Measurements from ENCODE around the gene ALDH18A1. TPM values are rescaled to one million over a fixed set of nuclear protein-coding genes. Genes with fewer than 3 reads are reported as not detected.
"Not testable (repeated sequence)": the region's sequence is repeated elsewhere in the genome, so short reads cannot be mapped to it uniquely, and the experiment has no call there.

The ALDH18A1 gene
- total RNA-seq, result 100 to 1,000 TPM; 109 to 121 TPM

DNA sequence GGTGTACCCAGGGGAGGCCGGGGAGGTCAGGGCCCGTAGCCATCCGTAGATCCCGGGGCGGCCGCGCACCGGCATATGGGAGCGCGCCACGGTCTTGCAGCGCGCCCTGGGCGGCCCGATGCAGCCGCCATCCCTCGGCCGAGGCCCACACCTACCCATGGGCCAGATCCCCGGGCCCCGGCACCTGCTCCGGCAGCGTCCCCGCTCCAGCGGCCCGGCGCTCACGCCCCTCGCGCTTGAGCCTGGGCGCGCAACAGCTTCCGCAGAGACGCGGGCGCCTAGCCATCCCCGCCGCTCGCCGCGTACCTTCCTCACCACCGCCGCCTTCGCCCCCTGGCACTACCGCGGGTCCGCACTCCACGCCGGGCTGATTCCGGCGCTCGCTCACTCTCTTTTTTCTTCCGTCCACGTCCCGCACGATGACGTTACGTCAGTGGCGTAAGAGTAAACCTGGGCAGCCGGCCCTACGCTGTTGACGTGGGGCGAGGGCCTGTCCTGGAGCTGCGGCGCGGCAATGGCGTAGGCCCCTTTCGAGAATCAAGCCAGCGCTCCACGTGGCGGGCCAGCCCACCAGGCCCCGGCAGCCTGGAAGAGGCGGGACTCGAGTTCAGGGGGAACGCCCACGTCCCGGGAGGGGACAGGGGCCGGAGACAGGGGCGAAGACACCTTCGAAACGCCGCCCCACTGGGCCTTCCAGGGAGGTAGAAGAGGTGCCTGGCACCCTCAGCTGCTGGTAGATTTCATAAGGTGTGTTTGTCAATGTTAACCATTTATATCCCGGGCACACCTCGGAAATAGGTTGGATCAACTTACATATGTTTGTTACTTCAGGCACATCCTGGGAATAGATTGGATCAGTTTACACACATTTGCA lies at the start of gene ALDH18A1:
Gene ALDH18A1 (minus strand): TSS at position 421 of the 874 bp plus-strand sequence. CDS start 3,334 bp downstream, outside the sequence.
- POLR2A ChIA-PET, result interaction anchor here (1.0 kb wide), 1 partner anchor 37 kb away, joined by 3 read pairs; the partner anchor contains the start of gene TCTN3
- CTCF ChIA-PET, result interaction anchor here (1.2 kb wide), 1 partner anchor 37 kb away, joined by 9 read pairs; the partner anchor contains the start of gene TCTN3

- ChIA-PET POLR2A (no interaction called here), CTCF (no interaction called here)
Measured at GRCh38 chr10:95698415-95698814, 41.9 kb upstream of the ALDH18A1 start.

DNA sequence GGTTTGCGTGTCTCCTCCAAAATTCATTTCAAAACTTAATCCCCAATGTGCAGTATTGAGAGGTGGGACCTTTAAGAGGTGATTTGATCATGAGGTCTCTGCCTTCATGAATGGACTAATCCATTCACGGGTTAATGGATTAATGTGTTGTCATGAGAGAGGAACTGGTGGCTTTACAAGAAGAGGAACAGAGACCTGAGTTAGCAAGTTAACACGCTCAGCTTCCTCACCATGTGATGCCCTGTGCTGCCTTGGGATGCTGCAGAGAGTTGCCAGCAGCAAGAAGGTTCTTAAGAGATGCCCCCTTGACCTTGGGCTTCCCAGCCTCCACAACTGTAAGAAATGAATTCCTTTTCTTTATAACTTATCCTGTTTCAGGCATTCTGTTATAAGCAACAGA lies 40.9 kb upstream of the ALDH18A1 start:
- POLR2A ChIA-PET, result no interaction called here
- CTCF ChIA-PET, result no interaction called here

DNA sequence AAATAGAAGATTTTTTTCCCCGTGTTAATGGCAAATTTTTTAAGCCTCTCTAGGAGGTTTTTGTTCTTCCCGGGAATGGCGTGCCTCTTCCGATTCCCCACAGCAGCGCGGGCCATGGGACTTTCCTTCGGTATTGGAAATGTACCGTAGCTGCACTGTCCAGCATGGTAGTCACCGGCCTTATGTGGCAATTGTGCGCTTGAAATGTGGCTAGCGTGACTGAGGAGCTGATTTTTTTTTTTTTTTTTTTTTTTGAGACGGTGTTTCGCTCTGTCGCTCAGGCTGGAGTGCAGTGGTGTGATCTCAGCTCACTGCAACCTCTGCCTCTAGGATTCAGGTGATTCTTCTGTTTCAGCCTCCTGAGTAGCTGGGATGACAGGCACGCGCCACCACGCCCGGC lies 38.2 kb upstream of the ALDH18A1 start:
- POLR2A ChIA-PET, result no interaction called here
- CTCF ChIA-PET, result interaction anchor here (0.9 to 3.9 kb wide), 15 partner anchors 10 to 436 kb away, joined by 3 to 93 read pairs (median 6); partner anchors contain the start of genes ALDH18A1 and ZNF518A

- POLR2A ChIA-PET, result interaction anchor here (0.8 to 2.0 kb wide), 6 partner anchors 37 to 214 kb away, joined by 3 to 11 read pairs (median 4); partner anchors contain the start of gene ALDH18A1
- CTCF ChIA-PET, result interaction anchor here (0.7 to 3.9 kb wide), 33 partner anchors 9 to 437 kb away, joined by 3 to 93 read pairs (median 4); partner anchors contain the start of genes ALDH18A1, CC2D2B, ENTPD1 and ZNF518A
Measured at GRCh38 chr10:95693668-95694534, 37.4 kb upstream of the ALDH18A1 start, which contains the start of gene TCTN3. TSS of gene TCTN3 (minus strand) at chr10:95693927. CDS start at chr10:95693899, 28 bp downstream.

- CTCF ChIA-PET, result interaction anchor here (0.7 to 3.9 kb wide), 31 partner anchors 9 to 437 kb away, joined by 3 to 93 read pairs (median 4); partner anchors contain the start of genes ALDH18A1, CC2D2B, ENTPD1 and ZNF518A
- POLR2A ChIA-PET, result interaction anchor here (0.8 to 2.0 kb wide), 6 partner anchors 37 to 215 kb away, joined by 3 to 11 read pairs (median 4); partner anchors contain the start of gene ALDH18A1
Measured at GRCh38 chr10:95693071-95693667, 36.7 kb upstream of the ALDH18A1 start.

GRCh38 chr10:95691281-95691680 lies 34.8 kb upstream of the ALDH18A1 start:
- ChIA-PET CTCF (no interaction called here), POLR2A (no interaction called here)

- POLR2A ChIA-PET, result interaction anchor here (0.5 kb wide), 1 partner anchor 66 kb away, joined by 4 read pairs; no protein-coding TSS in a partner anchor
- CTCF ChIA-PET, result no interaction called here
Measured at GRCh38 chr10:95688648-95689047, 32.1 kb upstream of the ALDH18A1 start.

DNA sequence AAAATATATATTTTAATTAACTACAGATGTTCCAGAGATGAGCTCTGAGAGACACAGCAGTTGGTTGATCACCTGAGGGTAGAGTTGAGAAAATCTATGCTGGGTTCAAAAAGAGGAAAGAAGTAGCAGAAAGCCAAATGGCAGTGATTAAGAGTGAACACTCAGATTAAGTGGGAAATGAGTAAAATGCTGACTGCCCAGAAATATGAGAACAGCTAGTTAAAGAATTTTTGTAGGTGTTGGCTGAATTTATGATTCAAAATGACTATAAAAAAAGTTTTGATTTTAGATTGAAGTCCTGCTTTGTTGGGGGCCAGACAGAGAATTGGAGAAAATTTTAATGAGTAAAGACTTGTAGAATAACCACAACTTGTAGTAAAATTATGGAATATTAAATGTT lies 27.5 kb upstream of the ALDH18A1 start:
- ChIA-PET CTCF (interaction anchor here (1.0 kb wide), 1 partner anchor 10 kb away, joined by 5 read pairs; the partner anchor contains the start of gene TCTN3), POLR2A (interaction anchor here (0.6 kb wide), 1 partner anchor 33 kb away, joined by 3 read pairs; no protein-coding TSS in a partner anchor)

DNA sequence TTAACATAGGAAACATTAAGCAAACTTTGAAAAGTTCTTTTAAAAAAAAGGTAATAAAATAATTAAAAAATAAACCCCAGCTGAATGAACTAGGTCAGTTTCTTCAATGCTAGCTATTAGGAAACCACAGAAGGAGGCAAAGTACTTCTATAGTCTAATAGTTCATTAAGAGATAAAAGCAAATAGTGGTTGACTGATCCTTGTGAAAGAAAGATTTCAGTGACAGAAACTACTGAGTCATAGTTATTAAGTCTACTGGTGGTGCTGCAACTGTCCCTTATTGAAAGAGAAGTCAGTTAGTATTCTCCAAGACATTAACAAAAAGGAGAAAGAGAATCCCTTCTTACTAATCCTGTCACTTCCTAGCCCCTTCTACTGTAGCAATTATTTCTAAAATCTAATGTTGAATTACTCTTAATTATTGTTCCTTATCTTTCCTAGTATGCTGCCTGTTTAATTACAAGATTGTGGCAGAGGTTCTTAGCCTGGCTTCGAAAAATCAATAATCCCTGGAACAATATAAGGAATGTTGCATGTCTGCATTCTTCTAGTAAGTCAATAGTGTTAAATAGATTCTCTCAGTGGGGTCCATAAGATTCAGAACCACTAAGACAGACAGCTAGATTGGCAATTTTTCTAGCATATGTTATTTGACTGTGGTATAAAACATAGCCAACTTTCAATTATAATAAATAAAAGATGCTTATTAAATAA lies 19.0 kb upstream of the ALDH18A1 start:
- CTCF ChIA-PET, result no interaction called here
- POLR2A ChIA-PET, result no interaction called here

GRCh38 chr10:95674643-95675042 lies 18.1 kb upstream of the ALDH18A1 start:
- POLR2A ChIA-PET, result no interaction called here
- CTCF ChIA-PET, result no interaction called here

GRCh38 chr10:95672641-95673040 lies 16.1 kb upstream of the ALDH18A1 start:
- CTCF ChIA-PET, POLR2A ChIA-PET: not testable (repeated sequence)

DNA sequence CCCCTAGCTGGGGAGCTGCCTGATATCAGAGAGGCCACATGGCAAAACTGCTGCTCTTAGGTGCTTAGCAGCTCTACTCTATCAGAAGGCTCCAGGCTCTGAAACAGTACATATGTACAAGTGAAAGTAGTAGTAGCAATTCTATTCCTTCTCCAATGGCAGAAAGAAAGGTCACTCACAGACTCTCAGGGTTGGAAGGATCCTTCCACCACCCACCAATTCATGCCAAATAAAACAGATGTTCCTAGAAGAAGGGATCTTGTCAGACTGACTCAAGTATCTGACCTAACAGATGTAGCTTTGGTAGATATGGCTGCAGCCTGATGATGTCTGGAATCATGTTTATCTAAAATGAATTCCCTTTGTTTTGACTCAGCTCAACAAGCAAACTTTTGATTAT lies 8.0 kb upstream of the ALDH18A1 start:
- POLR2A ChIA-PET, result no interaction called here
- CTCF ChIA-PET, result no interaction called here

DNA sequence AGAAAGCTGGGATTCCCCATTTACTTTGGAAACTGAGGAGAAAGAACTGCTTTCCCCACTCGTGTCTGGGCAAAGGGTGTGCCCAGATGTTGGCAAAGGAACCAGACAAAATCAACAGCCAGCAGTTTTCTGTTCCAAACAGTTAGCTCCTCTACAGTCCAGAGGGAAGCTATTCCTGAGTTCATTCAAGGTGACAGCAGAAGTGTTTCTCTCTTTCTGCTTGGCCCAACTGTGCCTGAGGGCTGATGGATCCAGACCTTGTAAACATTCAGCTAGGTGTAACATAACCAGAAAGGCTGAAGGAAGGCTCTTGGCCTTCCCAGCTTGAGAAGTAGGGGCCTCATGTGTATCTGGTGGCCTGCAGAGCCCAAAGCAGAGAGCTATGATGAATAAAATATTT lies 7.0 kb upstream of the ALDH18A1 start:
- ChIA-PET POLR2A (no interaction called here), CTCF (no interaction called here)

GRCh38 chr10:95661818-95662217 lies 5.3 kb upstream of the ALDH18A1 start:
- POLR2A ChIA-PET, result no interaction called here
- CTCF ChIA-PET, result interaction anchor here (1.3 kb wide), 1 partner anchor 32 kb away, joined by 3 read pairs; the partner anchor contains the start of gene TCTN3

GRCh38 chr10:95660283-95660682 lies 3.8 kb upstream of the ALDH18A1 start:
- CTCF ChIA-PET, result no interaction called here

DNA sequence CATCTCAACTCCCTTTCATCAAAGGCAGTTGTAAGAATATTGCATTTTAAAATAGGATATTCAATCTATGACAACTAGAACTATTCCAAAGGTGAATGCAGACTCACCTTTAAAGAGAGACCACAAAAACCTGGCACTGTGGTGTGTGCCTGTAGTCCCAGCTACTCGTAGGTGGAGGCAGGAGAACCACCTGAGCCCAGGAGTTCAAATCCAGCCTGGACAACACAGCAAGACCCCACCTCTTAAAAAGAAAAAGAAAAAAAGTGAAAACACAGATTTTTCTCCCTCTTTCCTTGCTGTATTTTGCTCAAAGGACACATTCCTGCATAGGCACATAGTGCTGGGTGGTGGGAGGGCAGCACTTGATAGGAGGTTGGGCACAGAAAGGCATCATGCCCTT lies 739 bp upstream of the ALDH18A1 start:
- POLR2A ChIA-PET, result interaction anchor here (1.0 kb wide), 1 partner anchor 37 kb away, joined by 3 read pairs; the partner anchor contains the start of gene TCTN3
- CTCF ChIA-PET, result interaction anchor here (1.2 kb wide), 1 partner anchor 36 kb away, joined by 9 read pairs; the partner anchor contains the start of gene TCTN3

More at GRCh38 chr10:95660283-95660682, 3.8 kb upstream of the ALDH18A1 start:
- POLR2A ChIA-PET, result no interaction called here

DNA sequence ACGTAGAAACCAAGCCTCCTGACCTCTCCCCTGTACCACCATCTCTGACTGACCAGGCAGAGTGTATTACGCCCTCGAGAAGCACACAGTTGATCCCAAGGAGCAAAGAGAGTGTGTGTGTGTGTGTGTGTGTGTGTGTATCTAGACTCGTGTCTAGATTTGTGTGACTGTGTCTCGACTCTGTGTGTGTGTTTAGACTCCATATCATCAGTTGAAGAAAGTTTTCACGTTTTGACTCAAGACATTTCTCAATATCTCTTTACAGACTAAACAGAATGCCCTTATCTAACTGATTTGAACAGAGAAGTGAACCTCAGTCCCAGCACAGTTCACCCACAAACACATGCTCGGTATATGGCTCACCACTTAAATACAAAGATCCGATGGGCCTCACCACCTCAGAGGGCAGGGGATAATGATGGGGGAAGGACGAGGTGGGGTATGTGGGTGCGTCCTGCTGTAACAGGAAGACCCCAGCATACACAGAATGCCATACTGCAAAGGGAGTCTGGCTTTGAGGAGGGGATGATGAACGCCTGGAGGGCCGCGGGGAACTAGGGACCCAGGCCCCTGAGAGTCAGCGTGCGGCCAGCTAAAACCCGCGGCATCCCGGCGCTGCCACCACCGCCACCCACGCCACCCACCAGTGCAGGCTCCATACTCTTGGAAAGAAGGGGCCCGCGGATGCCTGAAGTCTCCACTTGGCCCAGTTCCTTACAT lies 780 bp downstream of the ALDH18A1 start:
- ChIA-PET POLR2A (no interaction called here), CTCF (no interaction called here)

All from activated CD8-positive, alpha-beta memory T cell treated with anti-CD3 and anti-CD28 coated beads for 36 hours (primary cell).